GM19023 (cell line): Measurements from ENCODE around the gene GALNTL6.
"Not testable (repeated sequence)": the region's sequence is repeated elsewhere in the genome, so short reads cannot be mapped to it uniquely, and the experiment has no call there.

Experiments used
- ATAC-seq: cut with Tn5 transposase; IDR thresholded peaks from one replicate; pipeline ENCODE4 v1.9.1; 2021; ENCODE audit warnings: mild to moderate bottlenecking, moderate library complexity; ENCODE audit not compliant: unreplicated experiment

The GALNTL6 gene

DNA sequence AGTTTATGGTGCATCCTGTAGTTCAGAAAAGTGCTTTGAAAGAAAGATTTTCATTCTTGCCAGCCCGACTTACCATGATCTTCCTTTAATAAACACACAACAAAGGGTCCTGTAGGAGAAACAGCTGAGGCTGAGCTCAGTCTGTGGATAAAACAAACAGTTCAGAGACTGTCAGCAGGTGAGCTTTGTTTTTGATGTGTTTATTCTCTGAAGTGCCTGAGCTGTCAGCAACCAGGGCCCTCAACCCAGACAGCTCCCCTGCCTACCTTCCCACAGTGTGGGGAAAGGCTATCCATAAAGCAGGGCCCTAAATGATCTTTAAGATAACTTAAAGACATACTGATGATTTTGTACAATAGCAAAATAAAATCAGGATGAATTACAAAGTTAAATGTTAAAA is 896.2 kb downstream of the GALNTL6 start:
- ATAC-seq, result no peak

DNA sequence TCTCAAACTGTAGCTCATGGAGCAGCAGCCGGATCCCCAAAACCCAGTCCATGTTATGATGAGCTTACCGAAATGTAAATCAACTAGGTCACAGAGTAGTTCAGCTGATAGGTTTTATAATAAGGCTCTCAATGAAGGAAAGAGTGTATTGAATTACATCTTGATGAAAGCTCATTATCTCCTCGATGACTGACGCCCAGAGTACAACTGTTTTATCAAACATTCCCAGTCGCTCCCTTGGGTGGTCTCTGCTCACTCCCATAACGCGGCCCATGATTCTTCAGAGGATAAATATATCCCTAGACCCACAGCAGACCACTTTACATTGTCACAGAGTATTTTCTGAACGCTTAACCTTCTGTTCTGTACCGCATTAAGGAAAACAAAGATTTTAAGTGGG is 903.1 kb downstream of the GALNTL6 start:
- ATAC-seq, result no peak

DNA sequence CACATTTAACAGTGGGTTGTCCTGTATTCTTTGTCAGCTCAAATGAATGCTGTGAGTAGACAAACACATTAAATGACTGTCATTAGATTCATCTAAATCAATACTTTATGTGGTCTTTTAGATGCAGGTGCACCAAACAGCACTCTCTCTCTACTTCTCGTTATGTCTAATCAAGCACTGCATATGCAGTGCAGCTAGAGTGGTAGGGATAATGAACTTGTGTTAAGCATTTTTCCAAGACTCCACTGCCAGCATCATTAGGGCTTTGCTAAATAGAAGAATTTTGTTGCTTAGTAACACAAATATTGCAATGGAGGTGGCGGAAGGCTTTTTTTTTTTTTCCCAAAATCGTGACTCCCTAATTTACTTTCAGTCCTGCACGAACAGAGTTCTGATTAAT is 908.5 kb downstream of the GALNTL6 start:
- no peak for ATAC-seq

DNA sequence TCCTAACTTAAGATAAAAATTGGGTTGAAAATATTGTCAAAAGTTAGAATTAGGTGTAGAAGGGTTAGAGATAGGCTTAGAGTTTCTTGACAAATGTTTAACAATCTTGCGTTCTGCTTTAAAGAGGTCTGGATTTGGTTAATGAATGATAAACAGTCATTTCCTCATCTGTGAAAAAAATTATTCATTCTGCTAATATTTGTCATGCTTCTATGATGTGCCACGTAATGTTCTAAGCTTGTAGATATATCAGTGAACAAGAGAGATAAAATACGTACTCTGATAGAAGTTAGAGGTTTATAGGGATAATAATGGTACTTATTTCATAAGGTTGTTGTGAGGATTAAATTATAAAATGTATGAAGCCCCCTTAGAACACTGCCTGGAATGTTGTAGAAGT is 912.4 kb downstream of the GALNTL6 start:
- ATAC-seq, result no peak

DNA sequence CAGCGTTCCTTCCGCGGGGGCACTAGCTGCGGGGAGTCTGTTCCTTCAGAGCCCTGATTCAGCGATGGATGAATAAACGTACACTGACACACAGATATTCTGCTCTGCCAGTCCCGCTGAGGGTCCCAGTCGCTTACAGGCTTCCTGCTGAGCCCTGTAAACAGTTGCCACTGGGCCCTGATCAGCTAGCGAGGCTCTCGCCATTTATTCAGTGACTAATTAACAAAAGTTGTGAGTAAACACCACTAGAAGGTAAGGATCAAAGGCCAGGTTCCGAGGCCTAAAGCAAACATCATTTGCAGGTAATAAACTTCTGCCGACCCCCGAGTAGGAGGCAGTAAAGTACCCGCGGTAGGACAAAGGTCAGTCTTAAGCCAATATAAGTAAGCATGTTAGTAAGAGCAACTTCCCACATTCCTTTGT is 912.8 kb downstream of the GALNTL6 start:
- no peak for ATAC-seq

DNA sequence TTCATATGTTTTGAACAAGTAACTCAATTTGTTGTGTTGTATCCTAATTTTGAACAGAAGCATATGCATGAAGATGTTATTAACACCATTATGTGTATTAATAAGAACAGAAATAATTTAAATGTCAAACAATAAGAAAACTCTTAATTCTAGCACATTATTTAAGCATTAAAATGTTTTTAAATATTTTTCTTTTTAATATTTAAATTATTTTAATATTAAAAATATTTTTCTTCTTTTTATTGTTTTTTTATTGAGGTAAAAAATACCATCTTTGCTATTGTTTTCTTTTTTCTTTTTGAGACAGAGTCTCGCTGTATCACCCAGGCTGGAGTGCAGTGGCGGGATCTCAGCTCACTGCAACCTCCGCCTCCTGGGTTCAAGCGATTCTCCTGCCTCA is 914.4 kb downstream of the GALNTL6 start:
- no peak for ATAC-seq

DNA sequence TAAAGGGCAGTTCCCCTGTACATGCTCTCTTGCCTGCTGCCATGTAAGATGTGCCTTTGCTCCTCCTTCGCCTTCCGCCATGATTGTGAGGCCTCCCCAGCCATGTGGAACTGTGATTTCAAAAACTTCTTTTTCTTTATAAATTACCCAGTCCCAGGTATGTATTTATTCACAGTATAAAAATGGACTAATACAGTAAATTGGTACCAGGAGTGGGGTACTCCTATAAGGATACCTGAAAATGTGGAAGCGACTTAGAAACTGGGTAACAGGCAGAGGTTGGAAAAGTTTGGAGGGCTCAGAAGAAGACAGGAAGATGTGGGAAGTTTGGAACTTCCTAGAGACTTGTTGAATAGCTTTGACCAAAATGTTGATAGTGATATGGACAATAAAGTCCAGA is 920.4 kb downstream of the GALNTL6 start:
- not testable (repeated sequence) for ATAC-seq

DNA sequence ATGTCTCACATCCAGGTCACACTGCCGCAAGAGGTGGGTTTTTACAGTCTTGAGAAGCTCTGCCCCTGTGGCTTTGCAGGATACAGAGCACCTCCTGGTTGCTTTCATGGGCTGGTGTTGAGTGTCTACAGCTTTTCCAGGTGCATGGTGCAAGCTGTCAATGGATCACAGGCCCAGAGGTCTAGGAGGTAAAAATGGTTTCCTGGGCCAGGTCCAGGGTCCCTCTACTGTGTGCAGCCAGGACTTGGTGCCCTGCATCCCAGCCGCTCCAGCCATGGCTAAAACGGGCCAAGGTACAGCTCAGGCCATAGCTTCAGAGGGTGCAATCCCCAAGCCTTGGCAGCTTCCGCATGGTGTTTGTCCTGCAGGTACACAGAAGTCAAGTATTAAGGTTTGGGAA is 921.4 kb downstream of the GALNTL6 start:
- ATAC-seq, result no peak

DNA sequence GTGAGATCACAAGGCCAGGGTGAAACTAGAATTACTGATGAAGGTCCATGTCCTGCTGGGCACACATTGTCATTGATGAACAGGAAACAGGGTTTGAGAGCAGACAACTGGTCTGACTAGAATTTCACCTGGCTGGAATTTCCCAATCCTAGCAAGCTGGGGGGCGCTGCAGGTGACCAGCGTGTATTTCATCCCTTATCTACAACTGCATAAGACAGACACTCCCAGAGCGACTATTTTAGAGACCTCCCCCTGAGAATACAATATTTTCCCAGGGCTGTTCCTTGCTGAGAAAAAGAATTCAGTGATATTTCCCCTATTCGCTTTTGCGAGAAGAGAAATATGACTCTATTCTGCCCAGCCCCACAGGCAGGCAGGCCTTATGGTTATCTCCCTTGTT is 922.8 kb downstream of the GALNTL6 start:
- no peak for ATAC-seq

DNA sequence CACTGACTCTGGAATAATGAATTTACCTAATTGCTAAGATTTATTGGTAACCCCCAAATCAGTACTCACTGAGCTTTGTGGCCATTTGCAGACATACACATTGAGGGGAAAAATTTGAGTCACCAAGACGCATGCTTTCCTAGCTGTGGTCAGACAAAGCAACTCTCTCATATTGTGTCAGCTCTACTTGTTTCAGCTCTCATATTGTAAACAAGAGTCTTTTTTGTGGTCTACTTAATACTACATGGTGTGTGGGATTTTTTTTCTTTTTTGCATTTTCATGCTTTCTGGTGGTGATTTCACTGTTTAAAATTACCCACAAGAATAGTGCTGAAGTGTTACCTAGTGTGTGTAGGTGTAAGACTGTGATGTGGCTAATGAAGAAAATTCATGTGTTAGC is 927.2 kb downstream of the GALNTL6 start:
- peak; percentile 97 for ATAC-seq

DNA sequence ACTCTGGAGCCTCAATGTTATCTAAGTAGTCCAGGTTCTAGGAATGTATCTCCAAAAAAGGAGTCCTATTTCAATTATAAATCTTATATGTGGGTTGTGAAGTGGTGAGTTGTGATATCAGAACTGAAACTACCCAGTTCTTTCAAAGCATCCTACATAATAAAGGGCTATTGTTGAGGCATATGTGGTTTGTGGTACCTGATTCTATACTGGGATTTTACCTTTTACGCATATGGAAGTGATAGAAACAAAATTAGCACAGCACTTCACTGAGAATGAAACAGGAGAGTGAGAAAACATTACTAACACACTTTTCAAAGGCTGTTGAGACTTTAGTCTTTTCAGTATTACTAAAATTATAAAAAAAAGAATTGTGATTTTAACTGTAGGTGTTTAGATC is 937.7 kb downstream of the GALNTL6 start:
- ATAC-seq, result peak; percentile 99

DNA sequence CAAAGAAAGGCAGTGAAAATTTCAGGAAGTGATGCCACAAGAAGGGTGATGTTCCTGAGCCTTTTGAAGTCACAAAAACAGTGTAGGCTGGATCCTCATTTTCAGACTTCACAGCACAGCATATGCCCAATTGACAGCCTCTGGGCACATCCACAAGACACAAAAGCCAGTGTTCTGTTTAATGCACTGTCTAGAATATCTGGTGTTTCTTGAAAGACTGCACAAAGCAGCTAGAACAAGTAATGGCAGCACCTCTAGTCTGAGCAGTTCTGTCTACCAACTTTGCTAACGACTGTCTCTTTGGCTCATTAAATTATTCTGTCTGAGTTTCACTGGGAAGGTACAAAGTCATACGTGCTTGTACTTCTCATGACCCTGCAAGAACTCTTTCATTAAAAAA is 938.3 kb downstream of the GALNTL6 start:
- ATAC-seq, result no peak

DNA sequence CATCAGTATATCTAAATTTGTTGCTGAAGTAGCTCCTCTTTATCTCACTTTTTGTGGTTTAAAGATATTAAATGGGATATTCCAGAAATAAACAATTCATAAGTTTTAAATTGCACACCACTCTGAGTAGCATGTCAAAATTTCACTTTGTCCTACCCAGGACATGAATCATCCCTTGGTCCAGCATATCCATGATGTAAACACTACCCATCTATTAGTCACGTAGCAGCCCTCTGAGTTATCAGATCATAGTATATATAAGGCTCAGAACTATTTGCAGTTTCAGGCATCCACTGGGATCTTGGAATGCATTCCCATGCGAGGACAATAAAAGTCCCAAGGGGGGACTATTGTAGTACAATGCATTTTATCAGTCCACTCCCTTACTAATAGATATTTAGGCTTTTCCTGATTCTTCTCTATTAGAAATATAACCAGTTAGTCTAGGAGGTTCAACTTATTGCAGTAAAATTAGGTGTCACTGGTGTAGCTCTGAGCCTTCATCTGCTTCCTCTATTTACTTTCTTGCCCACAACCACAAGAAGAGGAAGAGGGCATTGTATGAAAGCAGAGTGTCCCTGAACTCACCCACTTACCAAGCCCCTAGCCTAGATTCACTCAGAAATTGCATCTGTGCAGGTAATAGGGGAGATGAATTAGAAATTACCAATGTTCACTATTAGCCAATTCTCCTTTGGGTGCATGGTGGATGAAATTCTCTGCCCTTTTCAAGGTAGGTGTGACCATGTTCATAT is 945.6 kb downstream of the GALNTL6 start:
- ATAC-seq, result no peak

DNA sequence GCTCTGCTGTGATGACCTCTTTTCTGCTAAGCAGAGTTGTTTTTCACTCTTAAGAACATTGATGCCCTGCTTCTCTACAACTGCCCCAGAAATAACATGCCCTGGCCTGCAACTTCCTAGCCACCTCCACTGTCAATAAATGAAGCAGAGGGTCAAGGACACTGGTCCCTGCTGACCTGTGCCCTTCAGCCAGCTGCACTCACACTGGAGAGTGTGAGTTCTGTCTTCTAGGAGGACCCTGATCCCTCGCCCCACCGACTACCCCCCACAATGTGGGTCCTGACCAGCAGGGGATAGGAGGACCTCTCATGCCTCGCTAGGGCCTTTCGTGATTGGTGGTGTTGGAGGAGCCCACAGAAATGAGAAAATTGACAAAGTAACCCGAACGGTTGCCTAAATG is 947.3 kb downstream of the GALNTL6 start:
- ATAC-seq, result no peak

DNA sequence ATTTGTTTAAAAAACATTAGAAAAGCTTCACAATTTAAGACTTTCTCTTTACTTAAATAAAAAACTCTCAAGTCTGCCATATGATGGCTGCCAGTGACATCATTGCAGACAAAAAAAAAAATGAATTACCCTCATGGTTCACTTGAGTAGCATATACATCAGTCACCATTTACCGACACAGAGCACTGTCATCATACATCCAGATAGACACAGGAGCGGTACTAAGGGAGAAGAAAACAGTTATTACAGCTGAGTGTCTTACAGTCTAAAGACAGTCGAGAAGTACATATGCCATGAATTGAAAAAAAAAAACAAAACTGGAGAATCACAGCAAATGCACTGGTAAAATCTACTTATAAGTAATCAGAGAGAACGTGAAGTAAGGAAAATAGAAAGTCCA is 949.7 kb downstream of the GALNTL6 start:
- ATAC-seq, result no peak

DNA sequence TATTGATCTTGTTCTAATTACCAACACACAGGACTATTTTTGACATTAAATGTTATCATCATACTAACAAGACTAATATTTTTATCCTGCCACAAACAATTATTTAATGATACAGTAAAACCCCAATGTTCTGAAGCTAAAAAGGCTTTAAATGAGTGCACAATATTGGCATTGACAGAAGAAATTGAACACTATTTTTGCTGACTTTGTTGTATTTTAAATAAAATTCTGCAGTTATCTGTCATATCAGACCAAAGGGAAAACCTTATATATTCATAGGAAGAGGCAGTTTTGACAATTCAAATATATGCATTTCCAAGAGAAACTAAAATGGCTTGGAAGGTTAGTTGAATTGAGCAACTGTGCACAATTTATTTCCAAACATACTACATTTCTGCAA is 957.6 kb downstream of the GALNTL6 start:
- no peak for ATAC-seq

DNA sequence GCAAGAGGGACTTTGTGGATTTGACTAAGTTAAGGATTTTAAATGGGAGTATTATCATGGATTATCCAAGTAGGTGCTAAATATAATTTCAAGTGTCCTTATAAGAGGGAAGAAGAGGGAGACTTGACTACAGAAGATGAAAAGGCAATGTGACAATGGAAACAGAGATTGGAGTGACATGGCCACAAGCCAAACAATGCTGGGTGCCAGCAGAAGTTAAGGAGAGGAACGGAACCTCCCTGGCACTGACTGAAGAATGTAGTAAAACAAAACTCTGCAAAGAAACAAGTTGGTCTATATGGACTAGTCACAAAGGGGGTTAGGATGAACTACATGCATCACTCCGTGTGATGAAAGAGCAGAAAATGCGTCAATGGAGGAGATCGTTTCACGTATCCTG is 959.6 kb downstream of the GALNTL6 start:
- ATAC-seq, result no peak

DNA sequence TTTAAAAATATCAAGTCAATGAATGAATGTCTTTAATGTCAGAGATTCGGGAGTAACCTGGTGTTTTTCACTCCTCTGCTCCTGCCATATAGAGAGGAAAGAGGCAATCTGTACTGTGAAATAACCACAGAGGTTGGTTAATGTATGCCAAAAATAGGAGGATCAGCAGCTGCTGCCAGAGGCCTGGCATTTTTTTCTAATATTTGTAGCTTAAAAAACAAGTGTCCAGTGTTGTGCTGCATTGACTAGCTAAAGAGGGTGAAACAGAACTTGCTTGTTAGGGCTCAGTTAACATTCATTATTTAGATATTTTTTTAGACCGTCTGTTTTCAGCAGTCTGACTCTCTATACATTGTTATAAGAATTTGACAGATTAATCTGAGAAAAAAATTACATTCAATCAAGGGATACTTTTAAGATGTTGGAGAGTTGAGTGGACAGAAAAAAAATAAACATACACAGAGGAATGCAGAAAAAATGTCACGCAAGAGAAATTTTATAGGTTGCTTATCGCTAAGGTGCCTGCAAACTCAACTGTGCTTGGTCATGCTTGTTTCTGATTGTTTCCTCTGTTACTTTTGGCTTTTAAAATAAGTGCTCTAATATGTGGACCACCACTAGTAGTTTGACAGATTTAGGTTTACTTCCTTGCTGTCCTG is 963.1 kb downstream of the GALNTL6 start:
- ATAC-seq, result no peak

DNA sequence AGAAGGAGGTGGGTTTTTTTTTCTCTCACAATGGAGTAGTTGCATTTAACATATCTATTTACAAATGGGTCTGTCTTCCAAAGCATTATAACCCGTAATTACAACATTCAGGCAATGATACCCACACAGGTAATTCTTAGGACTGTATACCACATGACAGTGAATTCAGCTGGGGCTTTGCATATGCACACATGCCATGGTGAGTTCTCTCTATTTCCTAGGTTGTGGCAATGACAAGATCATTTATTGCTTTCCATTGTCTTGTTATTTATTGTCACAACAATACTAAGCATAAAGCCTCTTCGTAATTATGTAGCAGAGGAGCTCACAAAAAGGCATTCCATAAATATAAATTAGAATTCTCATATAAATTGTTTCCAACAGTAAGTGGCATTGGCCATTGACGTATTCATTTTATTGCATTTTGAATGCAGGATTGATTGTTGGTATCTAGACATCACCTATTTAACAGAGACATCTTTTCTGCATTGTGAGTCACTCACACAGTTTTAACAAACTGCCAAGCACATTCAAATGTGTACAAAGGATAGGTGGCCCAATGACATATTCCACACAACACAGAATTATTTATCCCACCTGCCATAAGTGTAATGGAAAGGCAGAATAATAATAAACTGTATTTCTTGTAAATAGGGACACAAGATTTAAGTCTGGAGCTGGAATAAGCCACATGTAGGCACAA is 964.7 kb downstream of the GALNTL6 start:
- ATAC-seq, result no peak

DNA sequence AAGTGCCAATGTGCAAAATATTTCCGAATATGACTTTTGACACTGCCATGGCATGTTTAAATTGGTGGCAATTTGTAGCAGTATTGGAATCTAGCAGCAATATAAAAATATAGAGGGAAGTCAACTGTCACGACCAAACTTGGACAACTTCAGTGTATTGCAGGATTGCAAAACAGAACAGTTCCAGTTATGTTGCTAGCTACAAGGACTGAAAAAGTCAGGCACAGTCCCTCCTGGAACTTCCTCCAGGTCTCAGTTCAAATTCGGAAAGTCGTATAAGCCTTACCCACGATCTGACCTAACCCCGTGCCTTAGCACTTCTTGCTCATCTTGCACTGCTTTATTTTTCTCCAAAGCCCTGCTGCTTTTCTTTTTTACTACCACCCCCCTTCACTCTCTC is 965.4 kb downstream of the GALNTL6 start:
- ATAC-seq, result no peak

DNA sequence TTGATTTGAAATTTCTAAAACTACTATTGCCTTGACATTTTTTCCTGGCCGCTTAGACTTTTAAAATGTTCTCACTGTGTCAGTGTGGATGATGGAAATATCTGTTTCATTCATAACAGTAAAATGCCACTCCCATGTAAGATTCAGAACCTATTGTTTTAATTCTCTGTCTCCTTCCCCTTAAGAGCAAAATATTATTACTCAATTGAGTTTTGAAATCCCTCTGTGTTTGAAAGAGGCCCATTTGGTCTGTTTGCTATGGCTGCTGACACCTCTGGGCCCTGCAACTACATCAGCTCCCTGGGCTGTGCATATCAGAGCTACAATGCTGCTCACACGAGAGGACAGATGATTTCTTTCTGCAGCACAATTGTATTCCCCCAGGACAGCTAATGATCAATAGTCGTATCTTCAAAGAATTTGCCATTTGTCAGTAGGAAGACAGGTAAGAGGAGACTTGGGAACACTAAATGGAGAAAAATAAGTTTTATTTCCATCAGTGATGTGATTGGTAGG is 967.4 kb downstream of the GALNTL6 start:
- ATAC-seq, result no peak

DNA sequence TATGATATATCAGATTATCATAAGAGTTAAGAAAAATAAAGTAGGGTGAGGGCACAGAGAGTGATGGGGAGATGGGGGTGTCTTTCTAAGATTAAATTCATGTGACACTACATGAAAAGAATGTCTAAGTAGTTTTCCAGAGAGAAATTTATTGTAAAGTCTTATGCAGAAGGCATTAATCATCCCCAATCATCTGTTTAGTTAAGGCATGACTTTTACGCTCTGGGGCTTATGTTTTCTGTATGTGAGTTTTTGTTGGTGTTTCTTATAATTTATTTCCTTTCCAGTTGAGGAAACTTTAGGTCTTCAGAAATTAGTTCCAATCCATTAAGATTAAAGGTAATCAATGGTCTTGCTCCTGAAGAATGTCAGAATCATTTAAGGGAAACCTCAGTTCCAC is 972.4 kb downstream of the GALNTL6 start:
- no peak for ATAC-seq
